ENCODE measurements around the gene CPOX. TPM values are rescaled to one million over a fixed set of nuclear protein-coding genes. Genes with fewer than 3 reads are reported as not detected.

The CPOX gene
- total and polyA plus RNA-seq, 2 of the 8 experiments (the other 6 are each of a cell fraction or from before 2014, with no cell fraction given): 17.4 to 27.0 TPM

GRCh38 chr3:98564282-98565005, 29.0 kb downstream of the CPOX start (continued):
- TF ChIP-seq EGR1 (IDR thresholded peaks at IDR 0.05; ENCODE audit: borderline replicate concordance, low read depth, low read length): no peak
